Measurements from ENCODE around the gene MAOA.

- TF ChIP-seq CTCF (IDR thresholded peaks at IDR 0.05) (no peak), POLR2A (IDR thresholded peaks at IDR 0.05) (no peak)
These were observed 85.9 kb downstream of the MAOA start for GRCh38 chrX:43741843-43742573.
